ENCODE results near the gene GCC1.

GCC1 gene

GRCh38 chr7:127589896-127590295, 4.5 kb upstream of the GCC1 start:
- TF ChIP-seq, protein P1, sequence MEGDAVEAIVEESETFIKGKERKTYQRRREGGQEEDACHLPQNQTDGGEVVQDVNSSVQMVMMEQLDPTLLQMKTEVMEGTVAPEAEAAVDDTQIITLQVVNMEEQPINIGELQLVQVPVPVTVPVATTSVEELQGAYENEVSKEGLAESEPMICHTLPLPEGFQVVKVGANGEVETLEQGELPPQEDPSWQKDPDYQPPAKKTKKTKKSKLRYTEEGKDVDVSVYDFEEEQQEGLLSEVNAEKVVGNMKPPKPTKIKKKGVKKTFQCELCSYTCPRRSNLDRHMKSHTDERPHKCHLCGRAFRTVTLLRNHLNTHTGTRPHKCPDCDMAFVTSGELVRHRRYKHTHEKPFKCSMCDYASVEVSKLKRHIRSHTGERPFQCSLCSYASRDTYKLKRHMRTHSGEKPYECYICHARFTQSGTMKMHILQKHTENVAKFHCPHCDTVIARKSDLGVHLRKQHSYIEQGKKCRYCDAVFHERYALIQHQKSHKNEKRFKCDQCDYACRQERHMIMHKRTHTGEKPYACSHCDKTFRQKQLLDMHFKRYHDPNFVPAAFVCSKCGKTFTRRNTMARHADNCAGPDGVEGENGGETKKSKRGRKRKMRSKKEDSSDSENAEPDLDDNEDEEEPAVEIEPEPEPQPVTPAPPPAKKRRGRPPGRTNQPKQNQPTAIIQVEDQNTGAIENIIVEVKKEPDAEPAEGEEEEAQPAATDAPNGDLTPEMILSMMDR (IDR thresholded peaks at IDR 0.05; ENCODE audit: extremely low read depth, missing control alignments): no peak

DNA sequence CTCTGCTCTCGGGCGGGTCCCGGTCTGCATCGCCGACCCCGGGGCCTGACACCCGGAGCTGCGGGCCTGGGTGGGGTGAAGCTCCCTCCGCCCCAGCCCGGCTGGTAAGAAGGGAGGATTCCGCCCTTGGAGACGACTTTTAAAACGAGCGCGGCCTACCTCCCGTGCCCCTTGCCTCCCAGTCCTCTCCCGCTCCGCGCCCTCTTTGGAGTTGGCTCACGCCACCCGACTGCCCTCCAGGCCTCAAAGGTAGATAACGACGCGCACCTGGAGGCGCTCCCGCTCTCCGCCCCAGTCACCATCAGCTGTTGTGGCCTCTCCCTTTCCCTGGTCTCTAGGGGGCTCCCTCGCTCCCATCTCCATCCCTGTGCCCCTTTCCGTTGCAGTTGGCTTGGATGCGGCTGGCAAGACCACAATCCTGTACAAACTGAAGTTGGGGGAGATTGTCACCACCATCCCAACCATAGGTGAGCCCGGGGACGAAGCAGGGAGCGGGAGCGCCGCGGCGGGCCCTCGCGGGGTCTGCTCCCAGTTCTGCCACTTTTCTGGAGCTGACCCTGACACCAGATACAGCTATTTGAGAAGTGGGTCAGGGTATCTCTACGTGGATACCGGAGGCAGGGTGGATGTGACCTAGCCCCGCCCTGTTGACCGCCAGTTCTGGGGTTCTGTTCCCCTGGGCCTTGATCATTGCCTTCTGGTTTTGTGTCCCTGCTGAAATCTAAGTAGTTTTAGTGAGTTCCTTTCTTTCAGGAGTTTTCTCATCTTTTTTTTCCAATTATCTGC, 3.5 kb upstream of the GCC1 start:
- DNase-seq (ENCODE audit: low spot score): peak; percentile 60
- TF ChIP-seq, protein P1 (IDR thresholded peaks at IDR 0.05; ENCODE audit: extremely low read depth, missing control alignments): peak; percentile 51

More at GRCh38 chr7:127589896-127590295, 4.5 kb upstream of the GCC1 start:
- DNase-seq (ENCODE audit: low spot score): no peak

DNA sequence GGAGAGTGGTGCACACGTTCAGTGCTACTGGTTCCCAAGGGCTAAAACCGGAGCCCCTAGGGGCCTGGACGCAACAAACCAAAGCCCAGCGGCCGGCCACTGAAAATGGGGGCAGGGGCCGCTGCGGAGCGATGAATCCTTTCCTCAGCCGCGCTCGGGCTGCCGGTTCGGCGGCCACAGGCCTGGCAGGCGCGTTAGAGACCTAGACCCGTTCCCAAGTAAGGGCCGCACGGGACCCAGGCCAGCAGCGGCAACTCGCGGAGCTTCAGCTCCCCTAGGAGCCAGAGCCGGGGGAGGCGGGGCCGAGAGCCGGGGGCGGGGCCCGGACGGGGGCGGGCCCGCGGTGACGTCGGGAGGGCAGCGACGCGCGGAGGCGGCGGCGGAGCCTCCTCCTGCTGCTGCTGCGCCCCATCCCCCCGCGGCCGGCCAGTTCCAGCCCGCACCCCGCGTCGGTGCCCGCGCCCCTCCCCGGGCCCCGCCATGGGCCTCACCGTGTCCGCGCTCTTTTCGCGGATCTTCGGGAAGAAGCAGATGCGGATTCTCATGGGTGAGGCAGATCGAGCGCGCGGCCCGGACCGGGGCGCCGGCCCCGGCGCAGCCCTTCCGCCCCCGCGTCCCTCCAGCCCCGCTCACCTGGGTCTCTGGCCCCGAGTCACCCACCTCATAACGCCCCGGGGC, 2.8 kb upstream of the GCC1 start, which contains the start of gene ARF5:
ARF5 (plus strand) TSS at position 393 of the 678 bp plus-strand sequence; CDS start at position 481, 88 bp downstream.
- TF ChIP-seq, protein P1 (IDR thresholded peaks at IDR 0.05; ENCODE audit: extremely low read depth, missing control alignments): no peak
- peak; percentile 98 for DNase-seq (ENCODE audit: low spot score)

- TF ChIP-seq, protein P1 (IDR thresholded peaks at IDR 0.05; ENCODE audit: extremely low read depth, missing control alignments): no peak
- DNase-seq (ENCODE audit: low spot score): no peak
Measured at GRCh38 chr7:127587663-127588018, 2.2 kb upstream of the GCC1 start.

DNA sequence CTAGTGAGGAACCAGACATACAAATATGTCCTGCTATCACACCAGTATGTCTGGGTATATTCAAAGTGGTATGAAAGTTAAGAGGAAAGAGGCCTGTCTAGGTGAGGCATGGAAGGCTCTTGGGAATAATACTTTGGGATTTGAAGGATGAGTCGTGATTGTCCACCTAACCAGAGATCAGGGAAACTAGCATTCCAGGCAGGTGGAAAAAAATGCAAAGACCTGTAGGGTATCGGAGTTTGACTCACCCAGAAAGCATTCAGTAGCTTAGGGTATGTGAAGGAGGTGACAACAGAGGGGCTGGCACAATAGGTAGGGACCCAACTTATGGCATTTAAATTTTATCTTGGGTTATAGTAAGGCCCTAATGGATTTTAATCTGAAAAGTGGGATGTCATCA, 950 bp upstream of the GCC1 start:
- TF ChIP-seq, protein P1 (IDR thresholded peaks at IDR 0.05; ENCODE audit: extremely low read depth, missing control alignments): no peak
- no peak for DNase-seq (ENCODE audit: low spot score)

GRCh38 chr7:127584648-127585043, 750 bp downstream of the GCC1 start:
- TF ChIP-seq, protein P1 (IDR thresholded peaks at IDR 0.05; ENCODE audit: extremely low read depth, missing control alignments): no peak
- DNase-seq (ENCODE audit: low spot score): no peak

DNA sequence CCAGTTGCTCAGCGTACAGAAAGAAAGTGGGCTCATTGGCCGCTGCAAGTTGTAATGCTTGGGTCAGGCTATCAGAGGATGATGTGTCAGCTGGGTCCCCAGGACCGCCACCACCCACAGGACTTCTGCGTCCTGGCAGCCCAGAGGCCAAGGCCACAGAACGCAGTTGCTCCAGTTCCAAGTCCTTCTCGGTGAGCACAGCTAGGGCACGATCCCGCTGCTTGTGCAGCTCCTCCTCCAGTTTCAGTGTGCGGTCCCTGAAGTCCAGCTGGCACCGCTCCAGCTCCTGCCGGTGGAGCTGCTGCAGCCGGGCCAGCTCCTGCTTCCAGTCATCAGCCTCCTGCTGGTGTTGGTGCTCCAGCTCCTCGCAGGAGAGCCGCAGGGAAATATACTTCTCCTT, 3.0 kb downstream of the GCC1 start:
- DNase-seq (ENCODE audit: low spot score): no peak
- TF ChIP-seq, protein P1 (IDR thresholded peaks at IDR 0.05; ENCODE audit: extremely low read depth, missing control alignments): no peak
